Measurements from ENCODE around the gene NTRK3.

Gene NTRK3

DNA sequence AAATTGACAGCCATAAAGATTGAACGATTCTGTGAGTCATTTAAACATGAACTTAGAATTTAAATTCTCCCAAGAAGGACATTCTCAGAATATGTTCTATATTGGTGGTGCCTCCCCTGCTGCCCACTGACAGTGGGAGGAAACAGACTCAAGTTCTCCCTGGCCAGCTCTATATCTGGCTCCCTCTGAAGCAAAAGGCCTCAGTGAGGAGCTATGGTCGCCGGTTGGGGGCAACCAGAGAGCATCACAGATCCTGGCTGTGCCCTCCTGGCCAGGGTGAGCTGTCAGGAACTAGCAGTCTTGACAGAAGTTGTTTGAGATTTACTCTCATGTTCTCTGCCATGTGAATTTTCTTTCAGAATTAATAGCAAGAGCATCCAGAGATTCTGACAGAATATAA, 285.5 kb downstream of the NTRK3 start:
- FAIRE-seq = no peak

DNA sequence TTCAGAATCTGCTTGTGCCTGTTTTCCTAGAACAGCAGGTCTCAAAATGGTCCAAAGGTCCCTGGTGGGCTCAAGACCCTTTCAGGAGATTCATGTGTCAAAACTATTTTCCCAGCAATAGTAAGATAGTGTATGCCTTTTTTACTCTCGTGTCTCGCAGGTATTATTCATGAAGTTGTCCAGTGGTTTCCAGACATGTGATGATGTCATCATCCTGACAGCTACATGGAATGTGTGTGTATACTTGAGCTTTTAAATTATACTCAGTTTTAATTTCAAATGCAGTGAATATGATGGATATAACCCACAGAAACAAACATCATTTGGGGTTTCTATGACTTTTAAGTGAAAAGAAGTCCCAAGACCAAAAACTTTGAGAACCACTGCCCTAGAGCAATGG, 288.6 kb downstream of the NTRK3 start:
- FAIRE-seq = no peak

GRCh38 chr15:87965304-87965703, 291.2 kb downstream of the NTRK3 start:
- FAIRE-seq = no peak

- FAIRE-seq = no peak
Measured at GRCh38 chr15:87962428-87962827, 294.1 kb downstream of the NTRK3 start.

GRCh38 chr15:87961851-87962420, 294.6 kb downstream of the NTRK3 start:
- no peak for FAIRE-seq

GRCh38 chr15:87959662-87960061, 296.9 kb downstream of the NTRK3 start:
- FAIRE-seq = no peak

GRCh38 chr15:87959080-87959479, 297.5 kb downstream of the NTRK3 start:
- FAIRE-seq = no peak

GRCh38 chr15:87955284-87955909, 301.1 kb downstream of the NTRK3 start:
- no peak for FAIRE-seq

GRCh38 chr15:87954793-87955192, 301.7 kb downstream of the NTRK3 start:
- no peak for FAIRE-seq

GRCh38 chr15:87952736-87953287, 303.7 kb downstream of the NTRK3 start:
- FAIRE-seq = no peak

DNA sequence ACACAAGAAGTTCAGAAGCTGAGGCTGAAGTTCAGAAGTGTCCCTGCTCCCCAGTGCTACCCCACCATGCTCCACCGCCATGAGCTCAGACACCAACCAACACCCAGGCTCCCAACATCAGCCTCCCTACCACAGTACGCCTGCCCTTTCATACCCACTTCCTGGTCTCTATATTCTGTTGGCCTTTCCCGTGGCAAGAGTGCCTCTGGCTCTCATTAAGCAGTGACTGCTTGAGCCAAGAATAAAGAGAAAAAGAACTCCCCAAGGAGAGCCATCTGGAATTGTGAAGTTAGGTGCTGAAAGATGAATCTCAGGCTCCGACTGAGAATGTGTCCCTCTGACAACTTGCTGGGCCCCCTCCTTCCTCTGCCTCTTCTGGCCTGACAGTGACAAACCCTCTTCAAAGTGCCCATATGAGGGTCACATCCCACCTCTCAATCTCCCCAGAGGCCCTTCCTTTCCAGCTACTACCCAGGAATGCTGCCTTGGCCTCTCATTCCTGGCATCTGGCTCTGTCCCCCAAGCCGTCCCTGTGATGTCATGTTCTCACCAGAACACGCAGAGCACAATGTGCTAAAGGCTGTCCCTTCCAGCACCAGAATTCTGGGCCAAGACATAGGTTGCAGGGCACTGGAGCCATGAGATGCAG, 306.8 kb downstream of the NTRK3 start:
- FAIRE-seq = no peak

- no peak for FAIRE-seq
Measured at GRCh38 chr15:87949151-87949574, 307.4 kb downstream of the NTRK3 start.

DNA sequence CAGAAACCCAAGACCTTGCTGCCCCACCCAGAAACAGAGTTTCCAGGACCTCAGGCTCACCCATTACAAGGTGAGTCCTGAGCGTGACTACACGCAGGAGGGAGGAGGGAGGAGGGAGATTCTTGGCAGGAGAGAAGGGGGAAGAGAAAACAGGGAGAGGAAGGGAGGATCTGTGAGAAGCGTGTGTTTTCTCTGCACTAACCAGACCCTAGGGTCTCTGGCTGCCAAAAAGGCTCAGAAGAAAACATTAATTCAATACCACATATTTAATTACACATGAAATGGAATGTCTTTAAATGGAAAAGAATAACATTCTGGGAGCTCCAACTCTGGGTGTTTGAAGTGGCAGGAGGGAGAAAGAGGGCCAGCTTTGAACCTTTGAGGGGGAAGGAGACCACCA, 309.0 kb downstream of the NTRK3 start:
- no peak for FAIRE-seq

DNA sequence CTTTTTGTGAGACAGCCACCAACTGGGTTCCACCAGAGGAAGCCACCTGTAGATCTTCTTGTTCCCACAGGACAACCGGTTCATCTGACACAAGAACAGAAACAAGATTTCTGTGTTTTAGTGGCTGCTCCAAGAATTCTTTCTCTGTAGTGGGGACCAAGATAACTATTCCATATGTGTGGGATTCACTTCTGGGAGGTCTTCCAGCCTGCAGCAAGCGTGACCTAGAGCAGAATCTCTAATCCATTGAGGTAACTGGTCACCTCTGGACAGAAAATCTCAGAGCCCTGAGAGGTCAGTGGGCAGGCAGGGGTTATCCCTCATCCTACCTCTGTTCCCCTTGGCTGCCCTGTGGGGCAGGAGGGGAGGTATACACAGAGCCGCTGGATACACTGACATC, 311.3 kb downstream of the NTRK3 start:
- no peak for FAIRE-seq

GRCh38 chr15:87944691-87945090, 311.8 kb downstream of the NTRK3 start:
- no peak for FAIRE-seq

DNA sequence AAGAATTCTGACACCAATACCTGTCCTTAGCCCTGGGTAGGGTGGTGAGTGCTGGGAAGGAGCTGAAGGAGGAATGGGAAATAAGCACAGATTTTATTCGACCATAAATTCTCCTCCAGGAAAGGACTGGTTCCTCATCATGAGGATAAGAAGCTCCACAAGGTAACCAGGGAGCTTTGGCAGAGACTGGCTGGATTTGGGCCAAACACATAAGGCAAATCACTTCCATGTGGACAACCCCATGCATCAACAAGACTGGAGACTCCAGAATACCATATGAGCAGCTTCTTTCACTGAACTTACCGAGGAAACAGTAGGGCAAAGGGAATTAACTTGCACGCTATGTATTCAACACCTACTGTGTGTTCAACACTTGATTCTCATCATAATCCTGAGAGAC, 312.5 kb downstream of the NTRK3 start:
- no peak for FAIRE-seq

DNA sequence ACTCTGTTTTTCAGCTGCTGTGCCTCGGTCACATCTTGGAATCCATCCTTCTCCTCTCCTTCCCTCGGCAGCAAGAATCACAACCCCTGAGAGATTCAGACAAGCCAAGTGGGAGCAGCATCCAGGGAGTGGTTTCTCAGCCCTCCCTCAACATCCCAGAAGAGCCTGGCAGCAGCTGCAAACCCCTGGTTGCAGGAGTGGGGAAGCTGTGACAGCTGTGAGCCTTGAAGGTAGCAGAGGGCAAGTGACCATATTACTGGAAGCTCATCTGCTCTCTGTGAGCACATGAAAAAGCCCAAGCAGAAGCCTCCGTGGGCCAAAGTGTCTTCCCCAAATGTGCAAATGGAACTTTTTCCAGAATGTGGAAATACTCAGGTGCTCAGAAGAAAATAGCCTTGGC, 312.9 kb downstream of the NTRK3 start:
- FAIRE-seq = no peak

DNA sequence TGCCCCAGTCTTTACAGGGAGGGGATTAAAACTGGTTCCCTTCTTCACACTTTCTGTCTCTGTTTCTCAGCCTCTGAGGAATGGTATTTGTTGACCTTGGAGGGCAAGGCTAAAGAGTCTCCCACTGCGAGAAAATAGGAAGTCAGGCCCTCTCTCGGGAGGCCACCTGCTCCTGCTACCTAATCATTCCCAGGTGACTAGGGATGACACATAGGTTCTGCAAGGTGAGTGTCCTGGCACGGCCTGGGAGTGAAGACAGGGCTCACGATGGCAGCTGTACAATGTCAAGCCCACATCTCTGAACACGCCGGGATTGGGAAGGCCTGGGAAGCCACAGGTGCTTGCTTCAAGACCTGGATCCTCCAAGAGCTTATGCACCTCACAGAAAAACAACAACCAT, 314.2 kb downstream of the NTRK3 start:
- no peak for FAIRE-seq

GRCh38 chr15:87941606-87942005, 314.9 kb downstream of the NTRK3 start:
- no peak for FAIRE-seq

- FAIRE-seq = no peak
Measured at GRCh38 chr15:87940768-87941167, 315.8 kb downstream of the NTRK3 start.

DNA sequence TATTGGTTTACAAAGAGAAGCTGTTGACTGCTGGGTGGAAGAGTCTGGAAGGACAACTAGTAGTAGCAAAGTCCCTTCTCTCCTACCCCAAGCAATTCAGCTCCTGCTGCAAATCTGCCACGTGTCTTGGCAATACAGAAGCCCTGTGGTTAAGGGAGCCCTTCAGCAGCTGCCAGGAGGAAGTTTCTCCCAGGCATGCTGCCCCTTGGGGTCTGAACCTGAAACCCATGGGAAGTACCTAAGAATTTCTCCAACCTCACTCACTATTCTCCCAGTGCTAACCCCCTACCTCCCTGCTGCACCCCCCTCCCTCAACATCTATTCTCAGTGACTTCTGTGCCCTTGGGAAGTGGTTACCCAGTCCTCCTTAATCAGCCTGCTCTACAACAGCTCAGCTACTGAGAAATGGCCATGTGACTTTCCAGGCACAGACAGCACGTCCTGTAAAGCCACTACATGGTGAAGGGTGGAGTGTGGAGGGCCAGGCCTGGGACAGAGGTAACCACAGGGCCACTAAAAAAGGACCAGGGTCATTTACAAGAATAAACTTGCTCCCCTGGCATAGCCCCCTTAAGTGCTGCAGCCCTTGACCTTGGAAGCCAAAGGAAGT, 316.6 kb downstream of the NTRK3 start:
- FAIRE-seq = no peak

DNA sequence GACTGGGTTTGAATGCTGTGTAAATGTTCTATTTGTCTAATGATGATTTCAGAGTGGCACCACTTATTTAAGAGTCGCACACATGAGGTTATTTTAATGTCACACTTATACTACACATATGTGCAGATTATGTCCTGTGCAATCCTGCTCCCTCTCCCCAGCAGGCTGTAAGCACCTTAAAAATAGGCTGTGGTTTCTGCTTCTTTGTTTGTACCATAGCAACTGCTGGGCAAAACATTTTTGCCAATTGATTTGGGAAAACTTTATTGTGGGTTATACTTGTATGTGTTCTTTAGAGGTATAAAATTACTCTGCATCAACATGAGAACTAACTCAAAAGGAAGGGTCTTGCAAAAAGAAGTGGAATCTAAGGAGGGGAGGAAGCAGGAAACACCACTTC, 318.5 kb downstream of the NTRK3 start:
- FAIRE-seq = no peak

DNA sequence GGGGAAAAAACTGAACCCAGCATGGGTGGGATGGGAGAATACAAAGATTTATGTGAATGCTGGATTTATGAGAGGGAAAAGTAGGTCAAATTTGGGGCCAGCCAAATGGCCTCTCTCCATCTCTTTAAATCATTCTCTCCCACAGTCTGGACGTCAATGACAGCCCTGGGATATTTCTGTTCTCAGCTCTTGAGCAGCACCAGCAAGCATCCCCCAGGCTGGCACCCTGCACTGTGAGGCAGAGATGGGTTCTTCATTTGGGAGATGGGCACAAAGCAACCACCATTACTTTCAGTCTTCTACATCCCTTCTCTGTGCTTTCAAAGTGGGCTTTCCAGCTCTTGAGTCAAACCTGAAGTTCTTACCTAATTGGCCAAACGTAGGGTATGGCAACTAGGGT, 321.0 kb downstream of the NTRK3 start:
- no peak for FAIRE-seq

- FAIRE-seq = no peak
Measured at GRCh38 chr15:87931584-87931983, 325.0 kb downstream of the NTRK3 start.
